HG02623 (cell line): ENCODE measurements around the gene TAF1.
"Not testable (repeated sequence)": the region's sequence is repeated elsewhere in the genome, so short reads cannot be mapped to it uniquely, and the experiment has no call there.

Source experiments
- ATAC-seq: cut with Tn5 transposase; IDR thresholded peaks from one replicate; pipeline ENCODE4 v1.9.1; 2021; ENCODE audit warnings: moderate library complexity; ENCODE audit not compliant: unreplicated experiment

TAF1 gene

GRCh38 chrX:71493111-71493613 lies 127.0 kb downstream of the TAF1 start:
- ATAC-seq, result no peak

- not testable (repeated sequence) for ATAC-seq
Measured at GRCh38 chrX:71495979-71496378, 129.8 kb downstream of the TAF1 start.

DNA sequence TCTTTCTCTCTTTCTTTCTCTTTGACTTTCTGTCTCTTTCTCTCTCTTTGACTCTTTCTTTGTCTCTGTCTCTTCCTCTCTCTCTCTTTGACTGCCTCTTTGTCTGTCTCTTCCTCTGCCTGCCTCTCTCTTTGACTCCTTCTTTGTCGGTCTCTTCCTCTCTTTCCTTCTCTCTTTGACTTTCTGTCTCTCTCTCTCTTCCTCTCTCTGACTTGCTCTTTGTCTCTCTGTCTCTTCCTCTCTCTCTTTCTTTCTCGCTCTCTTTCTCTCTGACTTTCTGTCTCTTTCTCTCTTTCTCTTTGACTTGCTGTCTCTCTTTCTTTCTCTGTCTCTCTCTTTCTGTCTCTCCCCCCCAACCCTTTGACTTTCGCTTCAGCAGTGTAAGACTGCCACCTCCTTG lies 130.3 kb downstream of the TAF1 start:
- ATAC-seq, result no peak

DNA sequence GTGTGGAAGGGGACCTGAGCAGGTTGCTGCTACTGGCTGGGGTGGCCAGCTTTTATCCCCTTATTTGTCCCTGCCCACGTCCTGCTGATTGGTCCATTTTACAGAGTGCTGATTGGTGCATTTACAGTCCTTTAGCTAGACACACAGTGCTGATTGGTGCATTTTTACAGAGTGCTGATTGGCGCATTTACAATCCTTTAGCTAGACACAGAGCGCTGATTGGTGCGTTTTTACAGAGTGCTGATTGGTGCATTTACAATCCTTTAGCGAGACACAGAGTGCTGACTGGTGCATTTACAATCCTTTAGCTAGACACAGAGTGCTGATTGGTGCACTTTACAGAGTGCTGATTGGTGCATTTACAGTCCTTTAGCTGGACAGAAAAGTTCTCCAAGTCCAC lies 135.9 kb downstream of the TAF1 start:
- not testable (repeated sequence) for ATAC-seq

DNA sequence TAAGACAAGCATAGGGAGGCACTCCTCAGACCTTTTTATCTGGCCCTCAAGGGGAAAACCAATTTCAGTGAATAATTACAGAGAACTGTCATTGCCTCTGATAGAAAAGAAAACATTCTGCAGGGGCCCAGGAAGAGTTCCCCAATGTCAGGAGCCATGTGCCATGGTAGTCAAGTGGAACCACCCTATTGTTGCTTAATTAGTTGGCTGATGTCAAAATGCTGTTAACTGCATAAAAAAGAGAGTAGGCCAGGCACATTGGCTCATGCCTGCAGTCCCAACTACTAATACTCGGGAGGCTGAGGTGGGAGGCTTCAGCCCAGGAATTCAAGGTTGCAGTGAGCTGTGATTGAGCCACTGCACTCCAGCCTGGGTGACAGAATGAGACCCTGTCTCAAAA lies 138.2 kb downstream of the TAF1 start:
- ATAC-seq, result no peak

GRCh38 chrX:71509289-71509688 lies 143.1 kb downstream of the TAF1 start:
- ATAC-seq, result no peak

DNA sequence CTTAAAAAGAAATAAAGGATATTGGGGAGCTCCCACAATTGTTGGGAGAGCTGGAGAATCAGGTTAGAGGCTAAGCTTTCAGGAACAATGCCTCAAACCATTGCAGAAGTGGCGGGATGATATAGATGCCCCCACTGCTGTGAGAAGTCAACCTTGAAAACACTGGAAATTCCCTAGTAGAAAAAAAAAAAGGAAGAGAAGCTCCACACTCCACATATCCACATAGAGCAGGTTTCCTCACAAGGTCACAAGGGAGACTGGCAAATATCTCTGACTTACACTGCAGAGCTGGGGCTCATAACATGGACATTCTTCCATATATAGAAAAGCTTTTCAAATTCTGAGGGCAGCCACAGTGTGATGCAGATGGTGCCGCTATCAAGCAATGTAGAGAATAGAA lies 144.0 kb downstream of the TAF1 start:
- ATAC-seq, result no peak

GRCh38 chrX:71513731-71514130 lies 147.6 kb downstream of the TAF1 start:
- not testable (repeated sequence) for ATAC-seq

DNA sequence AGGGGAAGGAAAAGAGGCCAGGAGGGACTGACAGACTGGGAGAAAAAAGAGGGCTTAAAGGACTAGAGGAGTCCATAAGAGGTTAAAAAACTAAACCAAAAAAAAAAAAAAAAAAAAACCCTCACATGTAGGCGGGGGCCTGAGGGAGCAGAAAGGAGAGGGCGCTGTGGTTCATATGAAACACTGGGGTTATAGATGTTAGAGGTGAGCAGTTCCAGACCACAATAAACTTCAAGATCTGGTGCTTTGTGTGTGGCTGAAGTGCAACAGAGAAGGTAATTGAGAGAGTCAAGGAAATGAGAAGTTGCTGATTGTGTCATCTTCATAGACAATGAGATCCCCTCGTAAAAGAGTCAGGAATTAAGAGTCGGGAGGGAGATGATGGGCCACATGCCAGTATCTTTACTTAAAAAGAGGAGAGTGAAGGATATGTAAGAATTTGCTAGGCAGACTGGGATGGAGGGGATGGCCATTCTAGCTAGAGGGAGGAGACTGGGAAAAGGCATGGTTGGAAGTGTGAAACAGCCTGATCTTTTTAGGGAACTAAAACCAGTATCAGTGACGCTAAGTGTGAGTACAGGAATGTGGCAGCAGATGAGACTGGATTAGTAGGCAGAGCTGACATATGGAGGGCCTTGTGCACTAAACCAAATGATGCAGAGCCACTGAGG lies 148.3 kb downstream of the TAF1 start:
- no peak for ATAC-seq

GRCh38 chrX:71515038-71515396 lies 148.9 kb downstream of the TAF1 start:
- ATAC-seq, result no peak
